Bronchial epithelial cell (primary cell): ENCODE data around the gene NOMO2. TPM values are rescaled to one million over a fixed set of nuclear protein-coding genes. Genes with fewer than 3 reads are reported as not detected.
"Not testable (repeated sequence)": the region's sequence is repeated elsewhere in the genome, so short reads cannot be mapped to it uniquely, and the experiment has no call there.

Experiments
- DNase-seq: peaks from one replicate; pipeline ENCODE4 v3.0.0-alpha.2; 2010; ENCODE audit warnings: low read depth
- FAIRE-seq: peaks from 2 replicates; lab custom pipeline; 2011; peaks lifted over from hg19 to GRCh38; lab: Jason Lieb, UNC
- H3K27me3 ChIP-seq: 2 replicates; pipeline ENCODE4 v1.5.1; 2011; ENCODE audit warnings: low read length; ENCODE audit not compliant: control insufficient read depth, insufficient read depth
- H3K36me3 ChIP-seq: 2 replicates; pipeline ENCODE4 v1.5.1; 2011; ENCODE audit warnings: low read length; ENCODE audit not compliant: control insufficient read depth, insufficient read depth
- H3K4me3 ChIP-seq: 2 replicates; pipeline ENCODE4 v1.5.1; 2011; ENCODE audit warnings: mild to moderate bottlenecking, low read depth, low read length, control low read depth
- total RNA-seq: library from RNA; depleted of rRNA; stranded (reverse); fragments of >200 nt; gene quantifications from 2 replicates; pipeline ENCODE4 v1.2.1, GENCODE V29; 2014

Gene NOMO2
- total RNA-seq, 1 donor from 2014 or later, result 111 TPM

GRCh38 chr16:18570529-18571306 lies 8.8 kb upstream of the NOMO2 start:
- not testable (repeated sequence) for H3K36me3 ChIP-seq, FAIRE-seq, H3K4me3 ChIP-seq, DNase-seq, H3K27me3 ChIP-seq

GRCh38 chr16:18560416-18561220 lies 1.3 kb downstream of the NOMO2 start:
- H3K4me3 ChIP-seq, result peak overlapping the region; percentile 43
- not testable (repeated sequence) for DNase-seq, H3K27me3 ChIP-seq, FAIRE-seq, H3K36me3 ChIP-seq

GRCh38 chr16:18553671-18554070 lies 8.2 kb downstream of the NOMO2 start:
- H3K36me3 ChIP-seq, H3K4me3 ChIP-seq, H3K27me3 ChIP-seq, DNase-seq, FAIRE-seq: not testable (repeated sequence)

- not testable (repeated sequence) for H3K4me3 ChIP-seq, H3K27me3 ChIP-seq, FAIRE-seq, H3K36me3 ChIP-seq, DNase-seq
These were observed 14.5 kb downstream of the NOMO2 start for GRCh38 chr16:18547382-18547781.

- H3K4me3 ChIP-seq, FAIRE-seq, DNase-seq, H3K27me3 ChIP-seq, H3K36me3 ChIP-seq: not testable (repeated sequence)
These were observed 15.0 kb downstream of the NOMO2 start for GRCh38 chr16:18546853-18547252.

- not testable (repeated sequence) for H3K36me3 ChIP-seq, DNase-seq, H3K4me3 ChIP-seq, FAIRE-seq, H3K27me3 ChIP-seq
These were observed 17.4 kb downstream of the NOMO2 start for GRCh38 chr16:18544232-18545081.

- H3K36me3 ChIP-seq, H3K27me3 ChIP-seq, FAIRE-seq, H3K4me3 ChIP-seq, DNase-seq: not testable (repeated sequence)
These were observed 20.0 kb downstream of the NOMO2 start for GRCh38 chr16:18541912-18542311.

- H3K4me3 ChIP-seq, H3K27me3 ChIP-seq, FAIRE-seq, DNase-seq, H3K36me3 ChIP-seq: not testable (repeated sequence)
These were observed 24.9 kb downstream of the NOMO2 start for GRCh38 chr16:18537004-18537403.

GRCh38 chr16:18535519-18536168 lies 26.3 kb downstream of the NOMO2 start:
- H3K36me3 ChIP-seq, DNase-seq, FAIRE-seq, H3K4me3 ChIP-seq, H3K27me3 ChIP-seq: not testable (repeated sequence)

GRCh38 chr16:18534308-18534707 lies 27.6 kb downstream of the NOMO2 start:
- not testable (repeated sequence) for H3K4me3 ChIP-seq, H3K36me3 ChIP-seq, H3K27me3 ChIP-seq, DNase-seq, FAIRE-seq

- not testable (repeated sequence) for H3K36me3 ChIP-seq, FAIRE-seq, H3K27me3 ChIP-seq, DNase-seq, H3K4me3 ChIP-seq
These were observed 30.6 kb downstream of the NOMO2 start for GRCh38 chr16:18531323-18531722.

GRCh38 chr16:18530329-18530728 lies 31.6 kb downstream of the NOMO2 start:
- H3K27me3 ChIP-seq, DNase-seq, H3K4me3 ChIP-seq, H3K36me3 ChIP-seq, FAIRE-seq: not testable (repeated sequence)

- not testable (repeated sequence) for H3K4me3 ChIP-seq, H3K27me3 ChIP-seq, H3K36me3 ChIP-seq, FAIRE-seq, DNase-seq
These were observed 35.4 kb downstream of the NOMO2 start for GRCh38 chr16:18526547-18526946.
